ENCODE measurements around the gene ALG1L2. TPM values are rescaled to one million over a fixed set of nuclear protein-coding genes. Genes with fewer than 3 reads are reported as not detected.
"Not testable (repeated sequence)": the region's sequence is repeated elsewhere in the genome, so short reads cannot be mapped to it uniquely, and the experiment has no call there.

The ALG1L2 gene
- polyA plus RNA-seq (not detected in 2 replicates), polyA minus RNA-seq (not detected in 2 replicates)

GRCh38 chr3:130081351-130081881, at the start of gene ALG1L2:
ALG1L2 (plus strand) TSS chr3:130081831; CDS start chr3:130082017, 186 bp downstream.
- TF ChIP-seq TAF1 (IDR thresholded peaks at IDR 0.05; ENCODE audit: low read depth) (no peak), POLR2AphosphoS5 (IDR thresholded peaks at IDR 0.05) (no peak), EZH2 (IDR thresholded peaks at IDR 0.05; ENCODE audit: borderline replicate concordance, insufficient read depth, low read length, poor library complexity, severe bottlenecking) (no peak), EP300 (conservative IDR thresholded peaks at IDR 0.05; ENCODE audit: poor library complexity, severe bottlenecking) (no peak), CTCF (IDR thresholded peaks at IDR 0.05; ENCODE audit: poor library complexity, severe bottlenecking) (no peak), MXI1 (conservative IDR thresholded peaks at IDR 0.05; ENCODE audit: poor library complexity, severe bottlenecking) (no peak), SMC3 (conservative IDR thresholded peaks at IDR 0.05; ENCODE audit: poor library complexity) (no peak), RAD21 (conservative IDR thresholded peaks at IDR 0.05) (no peak)

GRCh38 chr3:130037126-130037815, 44.4 kb upstream of the ALG1L2 start:
- H3K9ac ChIP-seq (ENCODE audit: low read length); H3K79me2 ChIP-seq (replicated peaks; ENCODE audit: insufficient read depth, low read length); H3F3A ChIP-seq (ENCODE audit: insufficient read depth, low read length, poor library complexity, severe bottlenecking); H4K20me1 ChIP-seq (ENCODE audit: insufficient read depth); H3K27me3 ChIP-seq (ENCODE audit: insufficient read depth, low read depth, low read length); H3K9me2 ChIP-seq (ENCODE audit: insufficient read depth, low read length); H3K27ac ChIP-seq (ENCODE audit: low read length); H2AFZ ChIP-seq (ENCODE audit: low read depth, low read length); H3K4me3 ChIP-seq (ENCODE audit: low read length); H3K4me2 ChIP-seq (ENCODE audit: low read length); H3K9me3 ChIP-seq (ENCODE audit: low read length); H3K36me3 ChIP-seq (ENCODE audit: insufficient read depth, low read length): not testable (repeated sequence)

More at GRCh38 chr3:130081351-130081881, at the start of gene ALG1L2:
- Histone ChIP-seq H3K4me3 (ENCODE audit: low read length) (no peak within 1 kb of the TSS), H3F3A (ENCODE audit: insufficient read depth, low read length, poor library complexity, severe bottlenecking) (no peaks in the 10 kb centered on the region), H3K36me3 (ENCODE audit: insufficient read depth, low read length) (no peaks in the 10 kb centered on the region), H3K27me3 (ENCODE audit: insufficient read depth, low read depth, low read length) (no peaks in the 10 kb centered on the region), H3K4me2 (ENCODE audit: low read length) (no peak within 1 kb of the TSS), H3K27ac (ENCODE audit: low read length) (no peak within 1 kb of the TSS), H4K20me1 (ENCODE audit: insufficient read depth) (no peaks in the 10 kb centered on the region), H2AFZ (ENCODE audit: low read depth, low read length) (no peak within 1 kb of the TSS), H3K9ac (ENCODE audit: low read length) (no peak within 1 kb of the TSS), H3K9me2 (ENCODE audit: insufficient read depth, low read length) (no peaks in the 10 kb centered on the region), H3K9me3 (ENCODE audit: low read length) (no peaks in the 10 kb centered on the region), H3K79me2 (replicated peaks; ENCODE audit: insufficient read depth, low read length) (no peaks in the 10 kb centered on the region)

- H3K27me3 ChIP-seq (ENCODE audit: insufficient read depth, low read depth, low read length); H3K9me2 ChIP-seq (ENCODE audit: insufficient read depth, low read length); H3K9ac ChIP-seq (ENCODE audit: low read length); H3K4me2 ChIP-seq (ENCODE audit: low read length); H3F3A ChIP-seq (ENCODE audit: insufficient read depth, low read length, poor library complexity, severe bottlenecking); H4K20me1 ChIP-seq (ENCODE audit: insufficient read depth); H3K27ac ChIP-seq (ENCODE audit: low read length); H3K9me3 ChIP-seq (ENCODE audit: low read length); H3K79me2 ChIP-seq (replicated peaks; ENCODE audit: insufficient read depth, low read length); H3K36me3 ChIP-seq (ENCODE audit: insufficient read depth, low read length); H3K4me3 ChIP-seq (ENCODE audit: low read length); H2AFZ ChIP-seq (ENCODE audit: low read depth, low read length): not testable (repeated sequence)
These were observed 38.9 kb upstream of the ALG1L2 start for GRCh38 chr3:130042736-130043135.

GRCh38 chr3:130043658-130044057, 38.0 kb upstream of the ALG1L2 start:
- H3K4me3 ChIP-seq (ENCODE audit: low read length); H3K9ac ChIP-seq (ENCODE audit: low read length); H3K9me3 ChIP-seq (ENCODE audit: low read length): not testable (repeated sequence)

More at GRCh38 chr3:130043658-130044057, 38.0 kb upstream of the ALG1L2 start:
- not testable (repeated sequence) for H3F3A ChIP-seq (ENCODE audit: insufficient read depth, low read length, poor library complexity, severe bottlenecking); H3K79me2 ChIP-seq (replicated peaks; ENCODE audit: insufficient read depth, low read length); H4K20me1 ChIP-seq (ENCODE audit: insufficient read depth); H3K9me2 ChIP-seq (ENCODE audit: insufficient read depth, low read length); H3K27me3 ChIP-seq (ENCODE audit: insufficient read depth, low read depth, low read length); H3K36me3 ChIP-seq (ENCODE audit: insufficient read depth, low read length); H3K4me2 ChIP-seq (ENCODE audit: low read length); H2AFZ ChIP-seq (ENCODE audit: low read depth, low read length); H3K27ac ChIP-seq (ENCODE audit: low read length)

Measured in neural cell (in vitro differentiated cells).